KOPT-K1 (cell line): ENCODE measurements around the gene MEF2C.

ENCODE experiments used
- H3K27ac ChIP-seq: fragments of 200-600 bp; sonication (generic); 2 replicates; pipeline ENCODE4 v1.5.1; 2016; ENCODE audit warnings: antibody characterized with exemption, mild to moderate bottlenecking, low read depth, low read length; ENCODE audit not compliant: poor library complexity, severe bottlenecking
- H3K36me3 ChIP-seq: fragments of 200-600 bp; sonication (generic); 2 replicates; pipeline ENCODE4 v1.5.1; 2017; ENCODE audit warnings: antibody characterized with exemption, mild to moderate bottlenecking, low read length, moderate library complexity; ENCODE audit not compliant: insufficient read depth
- H3K9me3 ChIP-seq: fragments of 200-600 bp; sonication (generic); 2 replicates; pipeline ENCODE4 v1.5.1; 2017; ENCODE audit warnings: antibody characterized with exemption, low read length, mild to moderate bottlenecking; ENCODE audit not compliant: insufficient read depth, poor library complexity, severe bottlenecking

Gene MEF2C

DNA sequence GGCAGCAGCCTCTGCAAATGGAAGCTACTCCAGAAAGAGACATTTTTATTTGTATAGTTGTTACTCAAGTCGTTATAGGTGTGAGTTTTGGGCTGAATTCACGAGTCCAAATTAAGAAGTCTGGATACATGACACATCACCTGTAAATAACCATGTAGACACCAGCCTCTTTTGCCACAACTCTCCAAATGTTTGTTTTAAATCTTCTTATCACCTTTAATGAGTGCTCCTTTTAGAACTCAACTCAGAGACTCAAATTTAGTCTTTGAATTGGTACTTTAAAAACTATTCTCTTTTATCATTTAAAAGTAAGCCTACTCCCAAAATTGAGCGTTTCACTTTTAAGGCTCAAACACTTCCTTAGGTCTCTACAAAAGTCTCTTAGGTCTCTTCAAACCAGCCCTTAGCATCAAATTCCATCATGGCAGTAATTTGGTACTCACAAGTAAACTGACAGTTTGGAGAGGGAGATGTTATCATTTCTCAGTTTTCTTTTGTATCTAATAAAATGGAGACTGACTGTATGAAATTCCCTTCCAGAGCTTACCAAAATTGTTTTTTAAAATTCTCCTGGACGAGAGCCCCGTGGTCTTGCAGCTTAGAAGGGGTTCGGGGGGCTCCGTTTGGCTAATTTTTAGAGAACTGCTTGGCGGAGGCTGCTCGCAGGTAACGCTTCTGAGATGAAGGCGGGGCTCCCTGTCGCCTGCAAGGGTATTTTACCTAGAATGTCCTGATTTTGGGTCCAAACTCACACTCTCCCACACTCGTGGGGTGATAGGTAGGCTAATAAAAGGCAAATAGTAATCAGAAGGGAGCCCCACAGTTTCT lies 194.6 kb downstream of the MEF2C start:
- no peak overlapping the region for H3K27ac ChIP-seq

GRCh38 chr5:88687373-88687911 lies 195.5 kb downstream of the MEF2C start:
- Histone ChIP-seq H3K9me3 (no peaks in the 10 kb centered on the region), H3K36me3 (no peaks in the 10 kb centered on the region), H3K27ac (no peak overlapping the region)

More for the DNA sequence above, 194.6 kb downstream of the MEF2C start:
- Histone ChIP-seq H3K9me3 (no peaks in the 10 kb centered on the region), H3K36me3 (no peaks in the 10 kb centered on the region)

- Histone ChIP-seq H3K27ac (no peak overlapping the region), H3K9me3 (no peaks in the 10 kb centered on the region), H3K36me3 (no peaks in the 10 kb centered on the region)
Measured at GRCh38 chr5:88686726-88687125, 196.3 kb downstream of the MEF2C start.

DNA sequence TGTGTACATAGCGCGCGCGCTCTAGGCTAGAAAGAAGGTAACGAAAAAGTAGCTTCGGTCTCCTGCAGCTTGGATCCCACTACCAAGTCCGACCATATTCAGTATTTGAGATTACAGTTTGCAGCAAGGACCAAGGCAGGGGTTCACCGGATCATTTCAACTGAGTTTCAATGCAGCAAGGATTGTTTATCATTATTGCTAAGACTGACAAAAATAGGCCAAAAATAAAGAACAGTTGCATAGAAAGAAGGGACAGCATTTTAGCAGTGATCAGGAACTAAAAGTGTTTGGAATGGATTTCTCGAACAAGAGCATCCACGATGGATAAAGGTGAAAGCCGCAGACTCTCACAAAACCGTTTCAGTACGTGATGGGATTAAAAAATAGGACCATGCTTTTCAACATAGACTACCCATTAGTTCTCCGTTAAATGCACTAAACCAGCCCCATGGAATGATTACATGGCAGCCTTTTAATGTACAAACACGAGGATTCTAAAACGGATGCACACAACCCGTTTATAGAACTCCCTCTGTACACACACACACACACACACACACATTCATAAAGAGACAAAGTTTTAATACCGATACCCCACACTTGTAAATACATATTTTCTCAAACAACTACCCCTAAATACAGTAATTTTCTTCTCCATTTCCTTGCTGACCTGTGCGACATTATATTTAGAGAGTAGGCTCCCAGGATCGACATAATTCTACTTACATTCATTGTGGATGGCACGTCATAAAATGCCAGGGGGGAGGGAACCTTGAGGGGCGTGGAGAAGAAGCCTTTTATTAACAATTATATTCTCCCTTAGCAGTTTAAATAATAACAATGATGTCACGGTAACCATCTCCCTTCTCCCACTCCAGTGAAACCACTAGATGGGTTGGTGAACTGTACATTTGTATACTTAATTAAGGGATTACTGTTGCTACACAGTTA lies 197.1 kb downstream of the MEF2C start:
- Histone ChIP-seq H3K9me3 (no peaks in the 10 kb centered on the region), H3K27ac (no peak overlapping the region), H3K36me3 (no peaks in the 10 kb centered on the region)

- Histone ChIP-seq H3K36me3 (no peaks in the 10 kb centered on the region), H3K9me3 (no peaks in the 10 kb centered on the region), H3K27ac (no peak overlapping the region)
Measured at GRCh38 chr5:88683506-88684135, 199.4 kb downstream of the MEF2C start.

- Histone ChIP-seq H3K36me3 (no peaks in the 10 kb centered on the region), H3K27ac (no peak overlapping the region), H3K9me3 (no peaks in the 10 kb centered on the region)
Measured at GRCh38 chr5:88682881-88683361, 200.1 kb downstream of the MEF2C start.

DNA sequence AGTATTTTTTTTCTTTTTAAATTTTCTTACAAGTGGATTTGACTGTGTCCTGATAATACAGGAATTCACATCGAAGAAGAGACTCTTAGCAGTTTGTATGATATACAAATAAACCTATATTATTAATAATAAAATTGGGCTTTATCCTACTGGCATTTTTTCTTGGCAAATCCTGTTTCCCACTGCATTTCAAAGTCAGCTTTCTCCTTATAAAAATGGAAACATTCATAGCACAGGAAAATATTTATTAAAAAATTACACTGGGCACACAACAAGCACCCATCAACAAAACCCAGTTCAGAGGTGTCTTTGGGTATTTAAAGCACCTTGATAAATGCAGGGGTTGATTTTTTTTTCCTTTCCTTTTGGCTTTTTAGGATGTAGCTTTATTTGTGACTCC lies 200.9 kb downstream of the MEF2C start:
- Histone ChIP-seq H3K9me3 (no peaks in the 10 kb centered on the region), H3K27ac (no peak overlapping the region), H3K36me3 (no peaks in the 10 kb centered on the region)

DNA sequence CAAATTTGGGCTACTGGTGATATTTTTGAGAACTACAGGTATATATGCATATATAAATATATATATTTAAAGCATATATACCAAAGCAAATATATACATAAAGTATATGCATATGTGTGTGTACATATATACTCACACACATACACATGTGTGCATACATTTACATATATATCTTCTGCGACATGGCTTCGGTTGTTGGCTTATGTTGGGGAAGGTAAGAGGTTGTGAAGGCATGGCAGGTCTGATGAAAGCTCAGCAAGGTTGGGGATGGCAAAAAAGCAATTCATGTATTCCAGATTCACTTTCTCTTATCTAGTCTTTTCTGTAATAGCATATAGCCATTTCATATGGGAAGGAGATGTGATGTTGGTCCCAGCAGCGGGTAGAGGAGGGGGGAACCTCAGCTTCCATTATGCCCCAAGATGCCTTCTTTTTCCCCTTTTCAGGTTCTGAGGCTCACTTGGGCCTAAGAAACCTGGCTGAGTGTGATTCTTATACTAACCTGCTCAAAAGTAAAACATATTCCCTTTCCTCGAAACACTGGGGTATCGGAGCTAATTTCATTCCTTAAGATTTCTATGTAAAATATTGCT lies 201.7 kb downstream of the MEF2C start:
- H3K9me3 ChIP-seq = no peaks in the 10 kb centered on the region
- no peak overlapping the region for H3K27ac ChIP-seq

DNA sequence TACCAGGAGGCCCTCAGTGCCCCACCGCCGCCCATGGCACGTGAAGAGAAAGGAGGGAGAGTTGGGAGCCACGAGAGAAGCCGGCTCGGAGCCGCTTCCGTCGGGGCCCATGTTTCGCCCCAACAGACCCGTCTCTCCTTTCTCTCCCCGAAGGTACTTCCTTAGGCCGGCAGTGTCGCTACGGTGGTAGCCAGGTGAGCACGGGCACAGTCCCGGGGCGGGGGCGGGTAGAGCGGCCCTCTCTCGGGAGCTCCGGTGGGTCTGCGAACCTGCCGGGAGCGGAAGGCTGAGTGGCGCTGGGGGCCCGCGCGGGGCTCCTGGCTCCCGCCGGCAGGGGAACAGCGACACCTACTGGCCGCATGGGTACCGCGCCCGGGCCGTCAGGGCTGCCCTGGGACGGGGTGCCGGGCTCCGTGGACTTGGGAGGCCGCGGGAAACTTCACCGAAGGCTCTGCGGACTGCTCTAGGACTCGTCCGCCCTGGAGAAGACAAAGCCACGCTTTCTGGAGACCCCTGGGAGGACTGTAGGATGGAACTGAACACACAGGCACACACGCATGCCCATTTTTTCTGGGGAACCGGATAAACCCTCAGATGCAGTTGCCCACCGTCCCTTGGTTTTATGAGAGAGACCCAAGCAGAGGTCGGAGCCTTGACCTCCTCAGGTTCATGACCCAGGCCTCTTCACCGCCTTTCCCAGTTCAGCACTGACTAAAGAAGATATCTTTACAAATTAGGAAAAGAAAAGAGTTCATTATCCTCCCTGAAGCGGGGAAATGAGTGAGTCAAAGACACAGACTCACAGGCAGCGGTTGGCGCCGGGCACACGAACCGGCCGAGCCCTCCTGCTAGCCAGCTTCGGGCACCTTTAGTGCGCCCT lies 202.5 kb downstream of the MEF2C start:
- H3K9me3 ChIP-seq = no peaks in the 10 kb centered on the region
- H3K27ac ChIP-seq = no peak overlapping the region
- no peaks in the 10 kb centered on the region for H3K36me3 ChIP-seq

More for the DNA sequence above, 201.7 kb downstream of the MEF2C start:
- no peaks in the 10 kb centered on the region for H3K36me3 ChIP-seq

- Histone ChIP-seq H3K9me3 (no peaks in the 10 kb centered on the region), H3K36me3 (no peaks in the 10 kb centered on the region), H3K27ac (no peak overlapping the region)
Measured at GRCh38 chr5:88679638-88680037, 203.3 kb downstream of the MEF2C start.

DNA sequence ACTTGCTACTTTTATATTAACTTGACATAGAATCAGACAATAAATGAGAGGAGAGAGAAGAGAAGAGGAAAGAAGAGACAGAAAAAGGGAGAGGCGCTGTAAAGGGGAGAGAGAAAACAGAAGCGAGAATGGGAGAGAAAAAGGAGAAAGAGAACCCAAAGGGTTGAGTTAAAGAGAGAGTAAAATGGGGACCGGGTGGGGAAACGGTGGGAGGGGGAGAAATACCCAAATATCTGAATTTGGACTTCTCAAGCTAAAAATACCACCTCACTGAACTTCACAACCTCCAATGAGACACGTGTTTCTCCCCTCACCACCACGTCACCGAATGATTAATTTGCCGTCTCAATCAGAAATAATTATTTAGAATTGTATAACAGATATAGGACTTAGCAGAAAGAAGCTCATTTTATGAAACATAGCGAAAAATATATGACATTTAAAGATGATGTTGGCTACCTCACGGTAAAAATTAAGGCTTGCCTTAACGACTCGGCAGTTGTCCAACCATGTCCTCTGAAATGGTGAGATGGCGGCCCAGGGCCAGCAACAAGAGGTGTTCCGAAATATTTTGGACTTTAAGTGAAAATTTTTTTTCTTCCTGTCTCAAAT lies 204.1 kb downstream of the MEF2C start:
- no peaks in the 10 kb centered on the region for H3K9me3 ChIP-seq
- no peaks in the 10 kb centered on the region for H3K36me3 ChIP-seq
- H3K27ac ChIP-seq = no peak overlapping the region

DNA sequence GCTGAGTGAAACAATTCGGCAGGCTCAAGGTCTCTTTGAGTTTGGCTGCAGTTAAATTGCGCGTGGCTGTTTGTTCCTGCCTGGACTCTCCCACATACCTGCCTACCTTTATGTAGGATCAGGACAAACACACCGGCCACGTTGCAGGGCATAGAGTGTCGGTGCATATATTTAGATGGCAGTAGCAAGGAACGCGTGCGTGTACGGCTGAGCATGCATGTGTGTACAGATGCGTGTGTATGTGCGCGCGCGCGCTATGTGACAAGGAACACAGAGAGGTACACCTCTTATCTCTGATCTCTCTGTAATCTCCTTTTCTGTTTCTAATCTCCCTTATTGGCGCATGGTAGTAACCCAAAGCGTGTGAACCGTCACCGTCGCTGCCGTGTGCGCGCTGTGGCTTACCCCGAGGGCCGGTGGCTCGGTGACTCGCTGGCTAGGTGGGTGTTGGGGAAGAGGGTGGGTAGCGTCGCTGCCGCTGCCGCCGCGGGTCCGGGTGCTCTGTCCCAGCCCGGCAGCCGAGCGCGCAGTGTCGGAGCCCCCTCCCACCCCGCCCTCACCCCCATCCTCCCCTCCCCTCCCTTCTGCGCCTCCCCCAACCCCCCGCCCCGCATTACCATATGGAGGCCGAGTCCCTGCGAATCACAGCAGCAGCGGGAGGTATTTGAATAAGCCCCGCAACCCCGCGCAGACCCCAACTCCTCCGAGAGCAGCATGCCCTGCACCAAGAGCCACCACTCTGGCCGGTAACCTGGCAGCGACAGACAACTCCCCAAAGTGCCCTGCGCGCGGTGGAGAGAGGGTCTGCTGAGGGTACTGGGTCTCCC lies 204.8 kb downstream of the MEF2C start:
- Histone ChIP-seq H3K9me3 (no peaks in the 10 kb centered on the region), H3K27ac (no peak overlapping the region), H3K36me3 (no peaks in the 10 kb centered on the region)
